ENCODE results near the gene CELF2. TPM values are rescaled to one million over a fixed set of nuclear protein-coding genes. Genes with fewer than 3 reads are reported as not detected.

Gene CELF2
- total RNA-seq, 1 donor, result 21.9 TPM

GRCh38 chr10:11014671-11015445, 2.8 kb upstream of the CELF2 start:
- TF ChIP-seq, protein P1, sequence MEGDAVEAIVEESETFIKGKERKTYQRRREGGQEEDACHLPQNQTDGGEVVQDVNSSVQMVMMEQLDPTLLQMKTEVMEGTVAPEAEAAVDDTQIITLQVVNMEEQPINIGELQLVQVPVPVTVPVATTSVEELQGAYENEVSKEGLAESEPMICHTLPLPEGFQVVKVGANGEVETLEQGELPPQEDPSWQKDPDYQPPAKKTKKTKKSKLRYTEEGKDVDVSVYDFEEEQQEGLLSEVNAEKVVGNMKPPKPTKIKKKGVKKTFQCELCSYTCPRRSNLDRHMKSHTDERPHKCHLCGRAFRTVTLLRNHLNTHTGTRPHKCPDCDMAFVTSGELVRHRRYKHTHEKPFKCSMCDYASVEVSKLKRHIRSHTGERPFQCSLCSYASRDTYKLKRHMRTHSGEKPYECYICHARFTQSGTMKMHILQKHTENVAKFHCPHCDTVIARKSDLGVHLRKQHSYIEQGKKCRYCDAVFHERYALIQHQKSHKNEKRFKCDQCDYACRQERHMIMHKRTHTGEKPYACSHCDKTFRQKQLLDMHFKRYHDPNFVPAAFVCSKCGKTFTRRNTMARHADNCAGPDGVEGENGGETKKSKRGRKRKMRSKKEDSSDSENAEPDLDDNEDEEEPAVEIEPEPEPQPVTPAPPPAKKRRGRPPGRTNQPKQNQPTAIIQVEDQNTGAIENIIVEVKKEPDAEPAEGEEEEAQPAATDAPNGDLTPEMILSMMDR (IDR thresholded peaks at IDR 0.05; ENCODE audit: insufficient read depth, low read length), result no peak
- no peak overlapping the region for H3K4me3 ChIP-seq (ENCODE audit: low read depth, low read length)
- no peak for DNase-seq (ENCODE audit: low read depth)

GRCh38 chr10:11015446-11015934, 2.2 kb upstream of the CELF2 start:
- TF ChIP-seq, protein P1 (IDR thresholded peaks at IDR 0.05; ENCODE audit: insufficient read depth, low read length), result no peak
- DNase-seq (ENCODE audit: low read depth), result no peak
- H3K4me3 ChIP-seq (ENCODE audit: low read depth, low read length), result no peak overlapping the region

DNA sequence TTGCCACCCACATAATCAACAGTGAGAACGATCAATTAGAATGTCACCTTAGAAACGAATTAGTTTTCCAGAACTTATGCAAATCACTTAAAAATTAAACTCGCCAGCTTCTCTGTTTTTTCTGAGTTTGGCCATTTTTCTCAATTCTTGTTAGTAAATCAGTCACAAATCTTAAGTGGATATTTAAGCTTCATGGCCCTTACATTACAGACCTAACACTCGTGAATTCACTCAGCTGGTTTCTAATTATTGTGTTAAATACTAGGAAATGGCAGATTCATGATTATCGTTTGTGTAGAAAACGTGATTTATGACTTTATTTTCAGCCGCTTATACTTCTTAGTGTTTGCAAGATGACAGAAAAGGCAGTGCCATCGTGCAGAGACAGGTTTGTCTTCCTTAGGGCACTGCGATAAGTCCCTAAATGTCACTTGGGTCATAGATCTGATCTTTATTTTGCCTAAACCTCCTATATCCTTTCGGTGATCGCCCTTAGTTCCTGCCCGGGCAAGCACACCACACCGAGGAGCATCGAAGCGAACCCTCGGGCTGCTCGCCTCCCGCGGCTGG, 587 bp upstream of the CELF2 start:
- H3K4me3 ChIP-seq (ENCODE audit: low read depth, low read length), result peak overlapping the region; percentile 66
- TF ChIP-seq, protein P1 (IDR thresholded peaks at IDR 0.05; ENCODE audit: insufficient read depth, low read length), result no peak
- no peak for DNase-seq (ENCODE audit: low read depth)

GRCh38 chr10:11018432-11018841, 765 bp downstream of the CELF2 start:
- DNase-seq (ENCODE audit: low read depth), result no peak
- H3K4me3 ChIP-seq (ENCODE audit: low read depth, low read length), result peak overlapping the region; percentile 66
- TF ChIP-seq, protein P1 (IDR thresholded peaks at IDR 0.05; ENCODE audit: insufficient read depth, low read length), result no peak

DNA sequence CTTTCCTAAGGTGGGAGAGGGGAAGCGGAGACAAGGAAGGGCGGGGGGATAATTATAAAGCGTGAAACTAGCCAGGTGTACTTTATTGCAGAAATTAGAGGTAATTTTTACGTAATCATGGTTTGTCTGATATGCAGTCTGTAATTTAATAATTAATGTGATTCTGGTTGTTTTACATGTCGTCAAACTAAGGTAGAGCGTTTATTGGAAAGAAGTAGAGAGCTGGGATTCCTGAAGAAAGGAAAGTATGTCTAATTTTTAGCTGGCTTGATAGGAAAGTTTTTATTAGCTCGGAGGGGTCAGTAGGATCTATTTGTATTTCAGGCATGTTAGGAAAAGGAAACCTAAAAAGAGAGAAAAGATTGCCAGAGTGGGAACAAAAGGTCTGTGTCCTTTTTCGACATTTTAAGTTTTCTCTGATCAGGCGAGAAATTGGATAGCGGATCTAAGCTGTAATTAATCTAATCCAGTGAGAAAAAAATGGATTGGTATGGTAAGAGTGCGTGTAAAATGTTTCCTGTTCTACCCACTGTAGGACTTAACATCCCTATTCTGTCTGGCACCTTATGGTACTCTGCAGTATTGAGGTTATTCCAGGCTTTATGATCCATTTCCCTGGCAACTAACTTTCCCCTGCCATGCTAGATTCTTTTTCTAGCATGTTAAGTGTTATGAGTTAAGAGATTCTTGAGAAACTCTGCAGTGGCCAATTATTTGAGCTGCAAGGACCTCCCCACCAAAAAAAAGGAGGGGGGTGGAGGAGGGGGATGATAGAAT, 1.4 kb downstream of the CELF2 start:
- peak overlapping the region; percentile 66 for H3K4me3 ChIP-seq (ENCODE audit: low read depth, low read length)
- no peak for DNase-seq (ENCODE audit: low read depth)
- TF ChIP-seq, protein P1 (IDR thresholded peaks at IDR 0.05; ENCODE audit: insufficient read depth, low read length), result no peak

- no peak for DNase-seq (ENCODE audit: low read depth)
- H3K4me3 ChIP-seq (ENCODE audit: low read depth, low read length), result no peak overlapping the region
Observed at GRCh38 chr10:11019724-11020547, 2.3 kb downstream of the CELF2 start.

More at GRCh38 chr10:11019724-11020547, 2.3 kb downstream of the CELF2 start:
- TF ChIP-seq, protein P1 (IDR thresholded peaks at IDR 0.05; ENCODE audit: insufficient read depth, low read length), result no peak

Data from fibroblast of the aortic adventitia (primary cell).